Measurements from ENCODE around the gene AGMO. TPM values are rescaled to one million over a fixed set of nuclear protein-coding genes. Genes with fewer than 3 reads are reported as not detected.

Gene AGMO
- total RNA-seq, 1 donor from 2014 or later: 0.34 TPM

GRCh38 chr7:15225981-15226380 lies 335.8 kb downstream of the AGMO start:
- Mint-ChIP-seq H3K4me1 (ENCODE audit: low read depth, unreplicated experiment) (no peaks in the 10 kb centered on the region), H3K27ac (ENCODE audit: unreplicated experiment) (no peak overlapping the region), H3K9me3 (ENCODE audit: unreplicated experiment) (no peaks in the 10 kb centered on the region), H3K36me3 (ENCODE audit: low read depth, unreplicated experiment) (no peaks in the 10 kb centered on the region), H3K4me3 (ENCODE audit: unreplicated experiment) (no peak overlapping the region), H3K27me3 (ENCODE audit: low read depth, unreplicated experiment) (no peaks in the 10 kb centered on the region)
- Histone ChIP-seq H3K4me3 (ENCODE audit: insufficient read depth, low read depth, low read length) (no peak overlapping the region), H3K27ac (ENCODE audit: low read depth, low read length) (no peak overlapping the region), H3K4me2 (ENCODE audit: low read length) (no peak overlapping the region), H3K9me3 (ENCODE audit: insufficient read depth, low read depth, low read length) (no peaks in the 10 kb centered on the region), H3K27me3 (ENCODE audit: insufficient read depth, low read length) (no peaks in the 10 kb centered on the region), H3K79me2 (ENCODE audit: insufficient read depth, low read length) (no peaks in the 10 kb centered on the region), H3K9ac (ENCODE audit: low read length) (no peak overlapping the region), H3K36me3 (ENCODE audit: insufficient read depth, low read length) (no peaks in the 10 kb centered on the region), H3K4me1 (ENCODE audit: insufficient read depth, low read length) (no peaks in the 10 kb centered on the region), H4K20me1 (ENCODE audit: insufficient read depth, low read length) (no peaks in the 10 kb centered on the region), H2AFZ (ENCODE audit: low read depth, low read length) (no peak overlapping the region)
- no peak for TF ChIP-seq EZH2 (IDR thresholded peaks at IDR 0.05; ENCODE audit: insufficient read depth, low read length)
- TF ChIP-seq, protein P1, sequence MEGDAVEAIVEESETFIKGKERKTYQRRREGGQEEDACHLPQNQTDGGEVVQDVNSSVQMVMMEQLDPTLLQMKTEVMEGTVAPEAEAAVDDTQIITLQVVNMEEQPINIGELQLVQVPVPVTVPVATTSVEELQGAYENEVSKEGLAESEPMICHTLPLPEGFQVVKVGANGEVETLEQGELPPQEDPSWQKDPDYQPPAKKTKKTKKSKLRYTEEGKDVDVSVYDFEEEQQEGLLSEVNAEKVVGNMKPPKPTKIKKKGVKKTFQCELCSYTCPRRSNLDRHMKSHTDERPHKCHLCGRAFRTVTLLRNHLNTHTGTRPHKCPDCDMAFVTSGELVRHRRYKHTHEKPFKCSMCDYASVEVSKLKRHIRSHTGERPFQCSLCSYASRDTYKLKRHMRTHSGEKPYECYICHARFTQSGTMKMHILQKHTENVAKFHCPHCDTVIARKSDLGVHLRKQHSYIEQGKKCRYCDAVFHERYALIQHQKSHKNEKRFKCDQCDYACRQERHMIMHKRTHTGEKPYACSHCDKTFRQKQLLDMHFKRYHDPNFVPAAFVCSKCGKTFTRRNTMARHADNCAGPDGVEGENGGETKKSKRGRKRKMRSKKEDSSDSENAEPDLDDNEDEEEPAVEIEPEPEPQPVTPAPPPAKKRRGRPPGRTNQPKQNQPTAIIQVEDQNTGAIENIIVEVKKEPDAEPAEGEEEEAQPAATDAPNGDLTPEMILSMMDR (IDR thresholded peaks at IDR 0.05; ENCODE audit: insufficient read depth, low read depth, low read length): no peak
- no peak for FAIRE-seq
- DNase-seq (ENCODE audit: low read depth): no peak

GRCh38 chr7:15219758-15220157 lies 342.1 kb downstream of the AGMO start:
- Histone ChIP-seq H3K36me3 (ENCODE audit: insufficient read depth, low read length) (no peaks in the 10 kb centered on the region), H3K9me3 (ENCODE audit: insufficient read depth, low read depth, low read length) (no peaks in the 10 kb centered on the region), H3K79me2 (ENCODE audit: insufficient read depth, low read length) (no peaks in the 10 kb centered on the region), H3K4me3 (ENCODE audit: insufficient read depth, low read depth, low read length) (no peak overlapping the region), H3K27ac (ENCODE audit: low read depth, low read length) (no peak overlapping the region), H3K4me2 (ENCODE audit: low read length) (no peak overlapping the region), H3K9ac (ENCODE audit: low read length) (no peak overlapping the region), H2AFZ (ENCODE audit: low read depth, low read length) (no peak overlapping the region), H3K4me1 (ENCODE audit: insufficient read depth, low read length) (no peaks in the 10 kb centered on the region), H4K20me1 (ENCODE audit: insufficient read depth, low read length) (no peaks in the 10 kb centered on the region), H3K27me3 (ENCODE audit: insufficient read depth, low read length) (no peaks in the 10 kb centered on the region)
- H3K4me1 Mint-ChIP-seq (ENCODE audit: low read depth, unreplicated experiment): no peaks in the 10 kb centered on the region
- DNase-seq (ENCODE audit: low read depth) (no peak), FAIRE-seq (no peak)
- TF ChIP-seq EZH2 (IDR thresholded peaks at IDR 0.05; ENCODE audit: insufficient read depth, low read length): no peak
- TF ChIP-seq, protein P1 (IDR thresholded peaks at IDR 0.05; ENCODE audit: insufficient read depth, low read depth, low read length): no peak
- no peaks in the 10 kb centered on the region for H3K36me3 Mint-ChIP-seq (ENCODE audit: low read depth, unreplicated experiment)
- H3K27me3 Mint-ChIP-seq (ENCODE audit: low read depth, unreplicated experiment): no peaks in the 10 kb centered on the region
- no peaks in the 10 kb centered on the region for H3K9me3 Mint-ChIP-seq (ENCODE audit: unreplicated experiment)
- no peak overlapping the region for H3K4me3 Mint-ChIP-seq (ENCODE audit: unreplicated experiment)
- H3K27ac Mint-ChIP-seq (ENCODE audit: unreplicated experiment): no peak overlapping the region

DNA sequence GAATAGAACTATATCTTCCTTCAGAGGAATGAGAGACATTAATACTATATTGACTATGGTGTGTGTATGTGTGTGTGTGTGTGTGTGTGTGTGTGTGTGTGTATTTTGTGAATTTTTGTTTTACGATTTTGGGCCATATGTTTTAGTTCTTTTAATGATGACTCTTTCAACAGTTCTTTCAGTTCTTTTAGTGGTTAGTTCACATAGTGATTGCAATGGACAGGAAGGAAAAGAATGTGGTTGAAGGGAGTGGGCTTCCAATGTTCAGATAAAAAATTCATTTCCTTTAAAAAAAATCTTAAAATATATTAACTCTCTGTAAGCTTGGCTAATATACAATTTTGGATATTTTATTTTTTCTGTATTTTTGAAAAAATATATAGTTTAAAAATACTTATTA lies 343.6 kb downstream of the AGMO start:
- no peak overlapping the region for H3K4me3 Mint-ChIP-seq (ENCODE audit: unreplicated experiment)
- no peaks in the 10 kb centered on the region for H3K4me1 ChIP-seq (ENCODE audit: insufficient read depth, low read length)
- H3K27me3 ChIP-seq (ENCODE audit: insufficient read depth, low read length): no peaks in the 10 kb centered on the region
- no peaks in the 10 kb centered on the region for H3K4me1 Mint-ChIP-seq (ENCODE audit: low read depth, unreplicated experiment)
- no peaks in the 10 kb centered on the region for H3K36me3 ChIP-seq (ENCODE audit: insufficient read depth, low read length)
- no peak overlapping the region for H3K27ac ChIP-seq (ENCODE audit: low read depth, low read length)
- FAIRE-seq: no peak
- H3K4me3 ChIP-seq (ENCODE audit: insufficient read depth, low read depth, low read length): no peak overlapping the region
- no peak overlapping the region for H3K4me2 ChIP-seq (ENCODE audit: low read length)
- no peaks in the 10 kb centered on the region for H3K36me3 Mint-ChIP-seq (ENCODE audit: low read depth, unreplicated experiment)
- H2AFZ ChIP-seq (ENCODE audit: low read depth, low read length): no peak overlapping the region
- H3K27me3 Mint-ChIP-seq (ENCODE audit: low read depth, unreplicated experiment): no peaks in the 10 kb centered on the region
- no peaks in the 10 kb centered on the region for H4K20me1 ChIP-seq (ENCODE audit: insufficient read depth, low read length)
- TF ChIP-seq, protein P1 (IDR thresholded peaks at IDR 0.05; ENCODE audit: insufficient read depth, low read depth, low read length): no peak
- no peak for TF ChIP-seq EZH2 (IDR thresholded peaks at IDR 0.05; ENCODE audit: insufficient read depth, low read length)
- H3K9ac ChIP-seq (ENCODE audit: low read length): no peak overlapping the region
- H3K79me2 ChIP-seq (ENCODE audit: insufficient read depth, low read length): no peaks in the 10 kb centered on the region
- DNase-seq (ENCODE audit: low read depth): no peak
- no peak overlapping the region for H3K27ac Mint-ChIP-seq (ENCODE audit: unreplicated experiment)
- H3K9me3 Mint-ChIP-seq (ENCODE audit: unreplicated experiment): no peaks in the 10 kb centered on the region
- no peaks in the 10 kb centered on the region for H3K9me3 ChIP-seq (ENCODE audit: insufficient read depth, low read depth, low read length)
